K562 (cell line): ENCODE measurements around the gene EPB41L4B. TPM values are rescaled to one million over a fixed set of nuclear protein-coding genes. Genes with fewer than 3 reads are reported as not detected.

ENCODE experiments used
- BACH1 ChIP-seq: fragments of 200-800 bp; sonication (Bioruptor generic); IDR thresholded peaks from 2 replicates; pipeline ENCODE4 v1.6.1; 2016; ENCODE audit warnings: missing genetic modification characterization, missing compliant biosample characterization
- CEBPZ ChIP-seq: fragments of 150-350 bp; IDR thresholded peaks from 2 replicates; pipeline ENCODE4 v1.6.1; 2014; ENCODE audit warnings: low read depth, mild to moderate bottlenecking, low read length, borderline replicate concordance
- CREB1 ChIP-seq, 2 experiments: sonication (generic) in 1 of 2; formaldehyde crosslinking in 1 of 2; IDR thresholded peaks; 2 replicates each; pipeline versions ENCODE4 v1.6.1 to v1.8.0; 2012 to 2022; ENCODE audit warnings: inconsistent platforms in 1 of 2, mild to moderate bottlenecking in 1 of 2, missing genetic modification reagents in 1 of 2, moderate library complexity in 1 of 2
- CTCFL ChIP-seq: IDR thresholded peaks from 2 replicates; pipeline ENCODE4 v1.6.1; 2011; ENCODE audit warnings: borderline replicate concordance, low read depth, mild to moderate bottlenecking, moderate library complexity, low read length; ENCODE audit not compliant: insufficient read depth, poor library complexity, severe bottlenecking
- HOXB6 ChIP-seq: fragments of 250-450 bp; sonication (Bioruptor Pico); IDR thresholded peaks from 2 replicates; pipeline ENCODE4 v1.5.1; 2022; ENCODE audit warnings: mild to moderate bottlenecking, borderline replicate concordance
- SLC30A9 ChIP-seq: fragments of 250-450 bp; sonication (Bioruptor Pico); IDR thresholded peaks from 2 replicates; pipeline ENCODE4 v1.8.0; 2022; ENCODE audit warnings: mild to moderate bottlenecking, moderate library complexity
- SUPT5H ChIP-seq: fragments of 450-650 bp; IDR thresholded peaks from 2 replicates; pipeline ENCODE4 v1.6.1; 2016
- U2AF1 ChIP-seq: fragments of 200-400 bp; formaldehyde crosslinking; optimal IDR thresholded peaks from 2 replicates; pipeline ENCODE3; 2017; ENCODE audit warnings: mild to moderate bottlenecking, low read depth, low read length, moderate library complexity
- ZBTB40 ChIP-seq, 2 experiments: fragments of 450-650 bp in 1 of 2; sonication (generic) in 1 of 2; formaldehyde crosslinking in 1 of 2; IDR thresholded peaks; 2 replicates each; pipeline versions ENCODE4 v1.7.1 to v1.9.0; 2016 to 2022; ENCODE audit warnings: inconsistent platforms in 1 of 2, mild to moderate bottlenecking in 1 of 2, missing genetic modification reagents in 1 of 2
- ZNF408 ChIP-seq: fragments of 250-450 bp; sonication (Bioruptor Pico); IDR thresholded peaks from 2 replicates; pipeline ENCODE4 v1.4.0; 2020; ENCODE audit warnings: low read depth, mild to moderate bottlenecking, moderate library complexity
- polyA plus RNA-seq, 8 experiments: library from polyadenylated mRNA; depleted of rRNA in 4 of 8; stranded (reverse) in 5 of 8; unstranded in 3 of 8; fragments of >200 nt; fragmentation: Nextera tagmentation in 2 of 8; fragmentation: Illumina TruSeq in 1 of 8; extraction: Ambion mirVana in 2 of 8; extraction: Trizol in 1 of 8; gene quantifications; 2 replicates each; pipeline versions ENCODE4 v1.2.1 to v1.2.3, GENCODE V29; 2011 to 2014; ENCODE audit warnings: inconsistent platforms in 1 of 8, missing spikeins in 1 of 8
- total RNA-seq, 7 experiments: library from RNA; depleted of rRNA in 6 of 7; stranded (reverse); fragments of >200 nt in 6 of 7; fragmentation: Illumina TruSeq in 2 of 7; extraction: Trizol in 2 of 7; gene quantifications; 2 replicates each; pipeline versions ENCODE4 v1.2.1 to v1.2.3, GENCODE V29; 2011 to 2021; ENCODE audit warnings: low replicate concordance in 1 of 7

Gene EPB41L4B
- total and polyA plus RNA-seq, 9 of the 15 experiments (the other 6 are each of a cell fraction or from before 2014, with no cell fraction given) = 0.09 to 0.38 (median 0.21) TPM

GRCh38 chr9:109143881-109144562, 176.8 kb downstream of the EPB41L4B start (continued):
- no peak for TF ChIP-seq SLC30A9 (CRISPR knock-in tag)
- TF ChIP-seq CREB1 (IDR thresholded peaks at IDR 0.05) = peak; percentile 43; the same call in 1 of the 2 replicates
- no peak for TF ChIP-seq CREB1 (CRISPR knock-in tag; IDR thresholded peaks at IDR 0.05)
- no peak for TF ChIP-seq U2AF1
- TF ChIP-seq ZBTB40 (IDR thresholded peaks at IDR 0.05) = no peak
- TF ChIP-seq ZBTB40 (CRISPR knock-in tag; IDR thresholded peaks at IDR 0.05) = no peak
- no peak for TF ChIP-seq CEBPZ
- no peak for TF ChIP-seq BACH1 (tag)
- TF ChIP-seq ZNF408 = no peak
- TF ChIP-seq CTCFL = no peak
- no peak for TF ChIP-seq HOXB6 (CRISPR knock-in tag)
- no peak for TF ChIP-seq SUPT5H
